ENCODE results near the gene ZNF587B.

GRCh38 chr19:57802269-57802668 is 27.8 kb upstream of the ZNF587B start:
- TF ChIP-seq CTCF (IDR thresholded peaks at IDR 0.05; ENCODE audit: low read depth, low read length, poor library complexity, severe bottlenecking) (no peak), EZH2phosphoT487 (IDR thresholded peaks at IDR 0.05; ENCODE audit: borderline replicate concordance, low read length) (no peak)

Data from DOHH2 (cell line).